ENCODE data around the gene ZNF197. TPM values are rescaled to one million over a fixed set of nuclear protein-coding genes. Genes with fewer than 3 reads are reported as not detected.

Gene ZNF197
- total and polyA plus RNA-seq, 2 donors (not counting 3 experiments of a cell fraction or from before 2014, with no cell fraction given), result 2.9 to 6.4 TPM

DNA sequence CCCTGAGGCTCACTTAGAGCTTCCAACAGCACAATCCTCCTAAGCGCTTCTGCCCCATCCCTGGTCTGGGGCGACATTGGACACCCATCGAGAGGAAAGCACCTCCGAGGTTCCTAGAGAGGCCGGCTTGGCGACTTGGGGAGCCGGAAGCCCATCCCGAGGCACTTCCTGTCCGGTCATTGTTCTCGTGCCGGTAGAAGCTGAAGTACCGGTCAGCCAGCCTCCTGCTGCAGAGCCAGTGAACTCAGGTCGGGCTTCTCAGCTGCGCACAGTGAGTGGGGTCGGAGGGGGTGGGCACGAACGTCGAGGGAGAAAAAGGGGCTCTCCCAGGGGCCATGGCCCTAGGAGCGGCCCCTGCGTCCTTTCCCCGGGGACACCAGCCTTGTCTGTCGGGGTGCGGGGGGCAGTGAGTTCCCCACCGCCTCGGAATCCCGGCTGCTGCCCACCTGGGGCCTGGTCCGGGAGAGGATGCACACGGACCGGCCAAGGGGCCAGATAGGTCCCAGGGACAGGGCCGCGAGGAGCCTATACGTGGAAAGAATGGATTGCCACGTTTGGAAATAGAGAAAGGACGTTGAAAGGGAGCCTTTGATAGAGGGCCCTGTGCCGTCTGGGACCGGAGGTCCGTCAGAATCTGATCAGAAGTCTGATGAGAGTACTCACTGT, 23.9 kb downstream of the ZNF197 start, which contains the start of gene ZNF35:
TSS of gene ZNF35 (plus strand) at position 169 of the 666 bp plus-strand sequence. CDS start 2,336 bp downstream, outside the sequence.
- Histone ChIP-seq H3K4me2 (ENCODE audit: insufficient read depth, low read length) (peak within 1 kb of the TSS; percentile 99), H3K9ac (replicated peaks; ENCODE audit: extremely low read depth, insufficient read depth, low read length) (peak within 1 kb of the TSS; percentile 89), H3K4me1 (ENCODE audit: control insufficient read depth, extremely low read depth, insufficient read depth, low read length) (peaks cover 8% of the 10 kb centered on the region), H3K9me1 (replicated peaks; ENCODE audit: control insufficient read depth, extremely low read depth, insufficient read depth, low read length) (no peaks in the 10 kb centered on the region), H4K20me1 (replicated peaks; ENCODE audit: control insufficient read depth, extremely low read depth, insufficient read depth, low read length) (no peaks in the 10 kb centered on the region), H3K4me3 (replicated peaks in 1 of 3; ENCODE audit: insufficient read depth in 1 of 3, low read depth in 1 of 3, low read length in 3 of 3) (peak within 1 kb of the TSS; percentile 83 to 97 (median 96)), H3K9me3 (replicated peaks; ENCODE audit: control insufficient read depth, insufficient read depth, low read length) (no peaks in the 10 kb centered on the region), H3K79me2 (ENCODE audit: control insufficient read depth, insufficient read depth, low read length) (peaks cover 11% of the 10 kb centered on the region), H3K36me3 (ENCODE audit: control insufficient read depth in 2 of 2, extremely low read depth in 1 of 2, insufficient read depth in 2 of 2, low read length in 2 of 2) (peaks cover 21 to 26% of the 10 kb centered on the region in 2 experiments), H3K27ac (ENCODE audit: insufficient read depth, low read depth, low read length) (peak within 1 kb of the TSS; percentile 66), H3K27me3 (ENCODE audit: control insufficient read depth in 2 of 2, insufficient read depth in 2 of 2, low read length in 2 of 2) (no peaks in the 10 kb centered on the region), H2AFZ (ENCODE audit: low read depth, low read length) (peak within 1 kb of the TSS; percentile 82)
- ChIA-PET CTCF (interaction anchor here (1.3 to 1.4 kb wide), 2 partner anchors 11 to 23 kb away, joined by 5 to 6 read pairs; partner anchors contain the start of gene ZNF197), POLR2A (interaction anchor here (0.8 to 1.1 kb wide), 2 partner anchors 24 to 64 kb away, joined by 3 to 4 read pairs; partner anchors contain the start of genes ZNF197 and ZNF502)
- intact Hi-C loops (cut with micrococcal nuclease) (loop anchor here (1.0 to 10.0 kb wide), 6 partner anchors 23 to 266 kb away; partner anchors contain the start of genes KIAA1143, KIF15, ZNF197 and ZNF501), dilution Hi-C loops (cut with MboI; ENCODE audit: extremely low pct_ligation_motif_present, low sequenced_read_pairs) (no loop called here)
- TF ChIP-seq FOS (IDR thresholded peaks at IDR 0.05; ENCODE audit: borderline replicate concordance, insufficient read depth, low read length) (no peak), POLR2AphosphoS5 (IDR thresholded peaks at IDR 0.05; ENCODE audit: insufficient read depth, low read depth, low read length) (peak; percentile 71), POLR2A (IDR thresholded peaks at IDR 0.05; ENCODE audit: low read depth, low read length) (peak; percentile 88)
- TSS peak; percentile 57 for BruUV-seq (replicated peaks)
- FAIRE-seq (peak; percentile 93), DNase-seq (ENCODE audit: low read depth, low spot score) (peak; percentile 84)

GRCh38 chr3:44649709-44650108, 24.9 kb downstream of the ZNF197 start:
- Histone ChIP-seq H3K9ac (replicated peaks; ENCODE audit: extremely low read depth, insufficient read depth, low read length) (no peak overlapping the region), H3K9me3 (replicated peaks; ENCODE audit: control insufficient read depth, insufficient read depth, low read length) (no peaks in the 10 kb centered on the region), H2AFZ (ENCODE audit: low read depth, low read length) (no peak overlapping the region), H4K20me1 (replicated peaks; ENCODE audit: control insufficient read depth, extremely low read depth, insufficient read depth, low read length) (no peaks in the 10 kb centered on the region), H3K79me2 (ENCODE audit: control insufficient read depth, insufficient read depth, low read length) (peaks cover 11% of the 10 kb centered on the region), H3K36me3 (ENCODE audit: control insufficient read depth in 2 of 2, extremely low read depth in 1 of 2, insufficient read depth in 2 of 2, low read length in 2 of 2) (peaks cover 23 to 32% of the 10 kb centered on the region in 2 experiments), H3K4me2 (ENCODE audit: insufficient read depth, low read length) (peak overlapping the region; percentile 99), H3K27ac (ENCODE audit: insufficient read depth, low read depth, low read length) (no peak overlapping the region), H3K4me1 (ENCODE audit: control insufficient read depth, extremely low read depth, insufficient read depth, low read length) (peaks cover 8% of the 10 kb centered on the region), H3K4me3 (replicated peaks in 1 of 3; ENCODE audit: insufficient read depth in 1 of 3, low read depth in 1 of 3, low read length in 3 of 3) (no peak overlapping the region), H3K27me3 (ENCODE audit: control insufficient read depth in 2 of 2, insufficient read depth in 2 of 2, low read length in 2 of 2) (no peaks in the 10 kb centered on the region), H3K9me1 (replicated peaks; ENCODE audit: control insufficient read depth, extremely low read depth, insufficient read depth, low read length) (no peaks in the 10 kb centered on the region)
- DNase-seq (ENCODE audit: low read depth, low spot score) (no peak), FAIRE-seq (no peak)
- intact Hi-C loops (cut with micrococcal nuclease) (loop anchor here (1.0 to 10.0 kb wide), 4 partner anchors 78 to 265 kb away; partner anchors contain the start of genes KIAA1143, KIF15 and ZNF501), dilution Hi-C loops (cut with MboI; ENCODE audit: extremely low pct_ligation_motif_present, low sequenced_read_pairs) (no loop called here)
- no TSS peak for BruUV-seq (replicated peaks)
- TF ChIP-seq MYC (IDR thresholded peaks at IDR 0.05; ENCODE audit: low read depth, low read length), result no peak
- POLR2A ChIA-PET, result no interaction called here
- CTCF ChIA-PET, result no interaction called here

All from endothelial cell of umbilical vein (primary cell).